Mesenteric fat pad (tissue), 1 donor: Measurements from ENCODE around the gene CSRNP3. TPM values are rescaled to one million over a fixed set of nuclear protein-coding genes. Genes with fewer than 3 reads are reported as not detected.
"Not testable (repeated sequence)": the region's sequence is repeated elsewhere in the genome, so short reads cannot be mapped to it uniquely, and the experiment has no call there.

Source experiments
- DNase-seq: peaks from one replicate; pipeline ENCODE4 v3.0.0-alpha.2; 2020; ENCODE audit warnings: low spot score
- total RNA-seq: library from RNA; stranded (reverse); fragmentation: NEBNext Ultra II Directional; extraction: Animal tissue kit (Norgen Biotek cat#: 25700); gene quantifications from one replicate; pipeline ENCODE4 v1.2.1, GENCODE V29; 2021
- donor health status: DM: yes; HTN: yes; CAD: no.

CSRNP3 gene
- total RNA-seq, 1 donor from 2014 or later: 0.51 TPM

- DNase-seq: no peak
Measured at GRCh38 chr2:165586019-165586418, 116.5 kb downstream of the CSRNP3 start.

- no peak for DNase-seq
Measured at GRCh38 chr2:165587335-165587938, 117.9 kb downstream of the CSRNP3 start.

- not testable (repeated sequence) for DNase-seq
Measured at GRCh38 chr2:165590999-165591398, 121.5 kb downstream of the CSRNP3 start.

DNA sequence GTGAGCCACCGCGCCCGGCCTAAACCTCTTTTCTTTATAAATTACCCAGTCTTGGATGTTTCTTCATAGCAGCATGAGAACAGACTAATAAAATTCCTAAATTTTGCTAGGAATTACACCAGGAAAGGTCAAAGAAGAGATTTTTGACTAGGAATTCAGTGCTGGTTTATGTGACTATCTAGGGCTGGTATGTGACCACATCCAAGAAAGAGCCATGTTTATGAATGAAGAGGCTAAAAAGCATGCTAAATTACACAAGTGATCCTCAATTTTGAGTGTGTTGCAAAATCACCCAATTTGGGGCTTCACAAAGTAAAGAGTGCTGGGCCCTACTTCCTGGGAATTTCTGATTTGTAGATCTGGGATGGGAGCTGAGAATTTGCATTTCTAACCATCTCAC is 123.6 kb downstream of the CSRNP3 start:
- DNase-seq: no peak

GRCh38 chr2:165594231-165594934 is 124.9 kb downstream of the CSRNP3 start:
- DNase-seq: no peak

DNA sequence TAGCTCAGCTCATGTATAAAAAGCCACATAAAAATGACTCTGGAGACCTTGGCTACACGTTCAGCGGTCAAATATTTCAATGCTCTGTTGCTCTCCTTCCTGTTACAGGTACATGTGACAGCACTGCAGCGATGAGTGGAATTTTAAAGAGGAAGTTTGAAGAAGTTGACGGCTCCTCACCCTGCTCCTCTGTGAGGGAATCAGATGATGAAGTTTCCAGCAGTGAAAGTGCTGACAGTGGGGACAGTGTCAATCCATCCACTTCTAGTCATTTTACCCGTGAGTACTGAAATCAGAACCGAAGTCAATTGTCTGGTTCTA is 125.4 kb downstream of the CSRNP3 start:
- DNase-seq: no peak

DNA sequence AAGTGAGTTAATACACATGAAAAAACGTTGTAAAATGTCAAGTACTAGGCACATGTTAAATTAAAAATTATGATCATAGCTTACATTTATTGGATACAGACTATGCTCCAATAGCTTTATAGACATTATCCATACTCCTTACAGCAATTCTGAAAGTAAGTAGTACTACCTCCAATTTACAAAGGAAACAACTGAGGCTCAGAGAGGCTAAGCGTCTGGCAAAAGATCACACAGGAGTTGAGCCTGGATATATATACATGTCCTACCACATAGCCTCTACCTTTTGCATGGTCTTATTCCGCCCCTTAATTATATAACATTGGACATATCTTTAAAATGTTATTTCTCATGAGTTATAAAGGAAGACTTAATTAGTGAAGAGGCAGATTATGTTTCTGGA is 127.3 kb downstream of the CSRNP3 start:
- DNase-seq: no peak

- no peak for DNase-seq
Measured at GRCh38 chr2:165601065-165601830, 131.8 kb downstream of the CSRNP3 start.

- no peak for DNase-seq
Measured at GRCh38 chr2:165601928-165602521, 132.5 kb downstream of the CSRNP3 start.

DNA sequence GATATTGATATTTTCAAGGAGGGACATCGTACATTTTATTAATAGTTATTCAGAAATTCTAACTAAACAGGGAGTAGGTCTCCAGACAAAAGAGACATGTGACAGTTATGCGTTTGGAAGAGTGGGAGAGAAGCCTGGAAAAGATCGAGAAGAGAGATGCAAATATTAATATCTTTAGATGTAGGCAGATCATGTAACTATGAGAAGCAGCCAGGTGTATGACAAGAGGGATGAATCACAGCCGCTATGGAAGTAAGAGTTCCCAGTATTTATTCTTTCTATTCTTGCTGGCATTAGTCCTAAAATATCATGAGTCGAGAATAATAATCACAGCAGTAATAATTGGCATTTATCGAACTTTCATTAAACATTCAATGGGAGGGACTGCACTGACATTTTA is 140.2 kb downstream of the CSRNP3 start:
- no peak for DNase-seq

GRCh38 chr2:165610591-165611029 is 141.1 kb downstream of the CSRNP3 start:
- DNase-seq: no peak

DNA sequence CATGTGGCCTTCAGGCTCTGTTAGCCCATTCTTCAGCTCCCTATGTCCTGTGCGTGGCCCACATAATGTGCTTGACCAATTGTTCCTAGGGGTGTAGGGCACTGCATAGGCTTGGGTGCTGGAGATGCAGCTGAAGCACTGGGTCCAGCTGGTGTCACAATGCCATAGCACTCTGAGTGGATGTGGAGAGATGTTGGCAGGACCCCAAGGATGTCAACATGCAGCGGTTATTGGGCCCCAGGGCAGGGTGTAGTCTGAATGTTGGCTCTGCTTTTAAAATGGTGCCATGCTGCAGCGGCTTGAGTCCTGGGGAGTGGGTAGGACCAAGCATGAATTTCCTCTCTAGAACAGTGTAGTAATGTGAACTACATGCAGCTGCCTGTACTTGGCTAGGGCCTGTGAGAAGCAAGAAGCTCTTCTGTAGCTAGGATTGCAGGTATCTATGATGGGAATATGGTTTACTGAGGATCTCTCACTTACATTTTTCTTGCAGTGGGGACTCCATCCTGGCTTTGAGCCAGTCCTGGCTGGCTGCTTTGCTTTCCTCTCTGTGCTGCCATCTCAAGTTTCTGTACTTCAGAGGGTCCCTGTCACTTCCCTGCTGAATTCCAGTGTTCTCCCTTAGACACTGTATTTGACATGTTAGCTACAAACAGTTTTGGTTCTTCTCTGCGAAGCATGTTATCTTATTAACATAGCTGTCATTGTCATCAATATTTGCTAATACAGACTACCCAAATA is 148.4 kb downstream of the CSRNP3 start:
- DNase-seq: no peak

DNA sequence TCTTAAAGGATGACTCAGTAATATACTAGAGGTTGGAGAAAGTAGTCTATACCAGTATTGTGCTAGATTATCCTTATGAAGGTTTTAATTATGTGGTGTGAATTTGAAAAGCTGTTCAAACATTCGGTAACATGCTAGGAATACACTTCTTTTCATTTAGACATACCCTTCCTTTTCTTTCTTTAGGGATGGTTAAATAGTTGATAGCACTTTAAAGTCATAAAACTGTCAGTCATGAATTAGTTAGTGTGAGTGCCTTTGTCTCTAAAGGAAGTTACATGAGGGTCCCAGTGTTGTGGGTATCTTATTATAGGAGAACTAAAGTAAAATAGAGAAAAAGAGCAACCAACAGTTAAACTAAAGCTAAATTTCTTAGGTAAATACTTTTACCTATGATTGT is 149.3 kb downstream of the CSRNP3 start:
- DNase-seq: no peak

GRCh38 chr2:165621086-165621560 is 151.6 kb downstream of the CSRNP3 start:
- DNase-seq: no peak

GRCh38 chr2:165623161-165623560 is 153.7 kb downstream of the CSRNP3 start:
- no peak for DNase-seq

DNA sequence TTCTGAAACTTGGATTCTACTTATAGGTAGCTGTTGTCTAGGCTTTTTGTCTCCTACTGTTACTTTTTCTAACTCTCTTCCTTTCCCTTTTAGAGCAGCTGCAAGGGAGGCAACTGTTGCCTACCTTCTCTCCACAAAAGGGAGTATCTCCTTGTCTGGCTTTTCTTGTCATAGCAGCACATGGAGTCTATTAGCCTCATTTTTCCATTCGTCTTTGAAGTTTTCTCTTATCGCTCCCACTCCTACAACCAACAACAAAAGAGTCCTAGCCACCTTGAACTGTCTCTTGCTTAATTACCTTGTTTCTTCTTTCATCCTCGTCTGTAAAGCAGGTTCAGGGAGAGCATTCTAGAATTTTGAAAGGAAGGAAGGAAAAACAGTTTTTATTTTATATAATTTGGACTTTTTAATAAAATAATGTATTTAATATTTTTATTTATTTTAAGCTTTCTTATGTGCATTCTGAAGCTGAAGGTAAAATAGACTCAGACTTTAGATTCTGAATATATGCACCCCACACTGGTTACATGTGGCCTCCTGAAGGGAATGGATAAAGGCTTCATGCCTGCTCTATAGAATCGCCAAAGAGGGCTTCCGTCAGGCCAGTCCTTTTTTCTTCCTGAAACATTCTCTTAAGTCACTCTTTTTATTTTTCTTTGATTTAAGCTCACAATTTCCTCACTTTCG is 154.4 kb downstream of the CSRNP3 start:
- DNase-seq: no peak

DNA sequence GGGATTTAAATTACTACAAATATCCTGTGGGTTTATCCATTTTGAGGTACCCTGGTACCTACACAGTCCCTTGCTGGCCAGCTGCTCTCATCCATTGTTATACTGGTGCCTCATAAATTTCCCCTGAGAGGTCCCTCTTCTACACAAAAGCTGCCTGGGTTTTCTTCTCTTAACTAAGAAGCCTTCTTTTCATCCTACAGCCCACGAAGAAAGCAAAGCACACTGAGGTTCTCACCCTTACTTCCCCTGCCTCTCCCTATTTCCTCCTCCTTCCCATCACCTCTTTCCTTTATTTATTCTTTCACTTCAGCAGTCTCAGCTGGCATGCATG is 154.9 kb downstream of the CSRNP3 start:
- DNase-seq: no peak

DNA sequence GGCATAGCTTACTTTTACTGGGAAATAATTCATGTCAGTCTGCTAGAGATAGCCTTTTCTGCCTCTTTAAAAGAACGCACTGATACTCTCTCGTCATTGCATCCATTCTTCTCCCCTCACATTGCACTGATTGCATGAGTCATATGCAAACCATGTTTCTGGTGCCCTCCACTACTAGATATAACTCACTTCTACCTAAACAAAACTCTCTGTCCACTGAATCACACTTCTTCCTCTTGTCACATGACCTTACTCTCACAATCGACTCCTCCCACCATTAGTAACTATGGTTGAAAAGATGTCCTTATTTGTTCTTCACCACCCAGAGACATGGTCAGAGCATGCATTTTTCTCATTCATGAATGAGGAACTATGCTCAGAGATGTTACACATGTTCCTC is 158.0 kb downstream of the CSRNP3 start:
- no peak for DNase-seq

- no peak for DNase-seq
Measured at GRCh38 chr2:165629776-165630175, 160.3 kb downstream of the CSRNP3 start.

DNA sequence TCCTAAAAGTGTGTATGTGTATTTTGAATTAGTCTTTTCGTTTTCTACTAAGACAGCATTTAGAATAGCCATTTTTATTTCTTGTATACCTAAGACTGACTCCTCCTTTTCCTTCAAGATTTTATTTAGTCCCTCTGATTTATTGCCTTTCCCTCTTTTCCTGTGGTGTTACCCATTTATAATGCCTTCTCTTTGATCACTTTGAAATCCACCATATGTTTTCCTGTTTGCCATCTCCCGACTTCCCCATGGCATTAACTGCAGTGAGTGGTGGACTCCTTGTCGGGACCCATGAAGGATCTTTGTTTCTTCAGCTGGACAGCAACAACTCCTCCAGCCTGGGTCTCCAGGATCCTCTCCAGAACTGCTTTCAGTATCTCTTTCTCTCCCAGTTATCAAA is 160.7 kb downstream of the CSRNP3 start:
- DNase-seq: no peak

- no peak for DNase-seq
Measured at GRCh38 chr2:165631089-165631488, 161.6 kb downstream of the CSRNP3 start.
